GM23248 (cell line): ENCODE measurements around the gene CATSPERE.

ENCODE experiments used
- EZH2 ChIP-seq: fragments of 200-600 bp; sonication (generic); IDR thresholded peaks from 2 replicates; pipeline ENCODE4 v1.6.1; 2018; ENCODE audit warnings: antibody characterized with exemption, mild to moderate bottlenecking; ENCODE audit not compliant: insufficient read depth, poor library complexity, severe bottlenecking
- EZH2phosphoT487 ChIP-seq: fragments of 200-600 bp; sonication (generic); IDR thresholded peaks from 2 replicates; pipeline ENCODE4 v1.6.1; 2018; ENCODE audit warnings: antibody characterized with exemption, moderate library complexity, mild to moderate bottlenecking, low read depth; ENCODE audit not compliant: insufficient read depth

DNA sequence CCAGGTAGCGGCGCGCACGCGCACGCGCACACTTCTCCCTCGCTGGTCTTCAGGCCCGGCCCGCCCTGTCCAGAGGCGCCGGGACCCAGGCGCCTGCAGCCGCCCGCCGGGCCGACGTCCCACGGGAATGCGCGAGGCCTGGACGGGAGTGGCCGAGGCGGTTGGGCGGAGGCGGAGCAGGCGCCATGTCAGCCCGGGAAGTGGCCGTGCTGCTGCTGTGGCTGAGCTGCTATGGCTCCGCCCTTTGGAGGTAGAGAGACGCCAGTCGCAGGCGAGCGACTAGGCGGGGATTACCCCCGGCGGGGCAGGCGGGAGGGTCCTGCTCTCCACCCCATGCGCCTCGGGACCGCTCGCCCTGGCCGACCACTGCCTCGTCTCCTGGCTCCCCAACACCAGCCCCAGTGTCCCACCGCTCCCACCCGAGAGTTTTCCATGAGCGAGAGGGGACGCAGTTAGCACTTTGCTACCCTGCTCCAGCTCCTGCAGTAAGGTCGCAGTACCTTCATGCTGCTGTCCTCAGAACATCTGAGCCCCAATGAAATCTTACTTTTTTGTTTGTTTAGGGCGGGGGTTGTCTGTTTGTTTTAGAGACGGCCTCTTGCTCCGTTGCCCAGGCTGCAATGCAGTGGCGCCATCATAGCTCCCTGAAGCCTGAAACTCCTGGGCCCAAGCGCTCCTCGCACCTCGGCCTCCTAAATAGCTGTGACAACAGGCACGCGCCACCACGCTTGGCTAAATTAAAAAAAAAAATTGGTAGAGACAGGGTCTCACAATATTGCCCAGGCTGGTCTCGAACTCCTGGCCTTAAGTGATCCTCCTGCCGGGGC lies at the start of gene CATSPERE:
- no peak for TF ChIP-seq EZH2
- no peak for TF ChIP-seq EZH2phosphoT487
